ENCODE data around the gene TSSK6.

DNA sequence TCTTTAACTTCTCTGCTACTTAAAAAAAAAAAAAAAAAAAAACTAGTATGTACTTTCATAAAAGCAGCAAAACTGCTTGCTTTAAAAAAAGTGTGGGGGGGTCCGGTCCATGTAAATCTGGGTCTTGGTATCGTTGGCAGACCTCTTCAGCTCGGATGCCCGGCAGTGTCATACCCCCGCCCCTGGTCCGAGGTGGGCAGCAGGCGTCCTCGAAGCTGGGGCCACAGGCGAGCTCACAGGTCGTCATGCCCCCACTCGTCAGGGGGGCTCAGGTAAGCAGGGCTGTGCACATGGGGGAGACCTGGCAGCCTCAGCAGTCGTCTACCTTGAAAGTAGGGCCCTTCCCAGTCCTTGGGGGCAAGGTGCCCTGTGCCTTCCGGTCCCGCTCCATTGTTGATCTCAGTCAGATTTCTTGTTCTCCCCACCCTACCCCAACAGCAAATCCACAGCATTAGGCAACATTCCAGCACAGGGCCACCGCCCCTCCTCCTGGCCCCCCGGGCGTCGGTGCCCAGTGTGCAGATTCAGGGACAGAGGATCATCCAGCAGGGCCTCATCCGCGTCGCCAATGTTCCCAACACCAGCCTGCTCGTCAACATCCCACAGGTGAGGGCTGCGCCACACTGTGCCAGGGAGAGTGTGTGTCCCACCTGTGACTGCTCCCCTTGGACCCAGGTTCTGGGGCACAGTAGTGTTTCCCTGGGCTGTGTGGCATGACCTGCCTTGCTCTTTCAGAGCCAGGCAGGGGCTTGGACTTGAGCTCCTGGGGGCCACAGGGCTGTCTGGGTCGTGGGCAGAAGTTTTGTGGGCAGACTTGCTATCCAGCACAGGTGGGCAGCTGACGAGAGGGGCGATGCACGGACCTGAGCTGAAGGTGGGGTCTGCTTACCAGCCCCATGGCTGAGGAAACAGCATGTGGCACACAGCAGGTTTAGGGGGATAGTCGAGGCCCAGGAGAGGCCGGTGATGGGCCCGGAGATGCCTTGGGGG, 19.4 kb downstream of the TSSK6 start:
- TF ChIP-seq ZNF384 (IDR thresholded peaks at IDR 0.05) (no peak), BHLHE40 (IDR thresholded peaks at IDR 0.05; ENCODE audit: borderline replicate concordance) (no peak), SP1 (IDR thresholded peaks at IDR 0.05) (no peak), FOXK2 (IDR thresholded peaks at IDR 0.05) (no peak), ELF4 (IDR thresholded peaks at IDR 0.05) (no peak)

Data from HEK293T (cell line).